Omental fat pad (tissue), 4 donors: ENCODE data around the gene TNFRSF9. TPM values are rescaled to one million over a fixed set of nuclear protein-coding genes. Genes with fewer than 3 reads are reported as not detected.
A peak's percentile ranks its signal among the peaks of the same experiment; 100 is the strongest.

Source experiments
- ATAC-seq: fragments of 150-250 bp; one replicate; pipeline ENCODE4 v1.9.1; 2016; ENCODE audit warnings: mild to moderate bottlenecking, moderate library complexity; ENCODE audit not compliant: low FRiP score
- DNase-seq: peaks from one replicate; pipeline ENCODE4 v3.0.0-alpha.2; 2019; ENCODE audit warnings: low spot score
- CTCF ChIP-seq, 3 donors: fragments of 450-650 bp; IDR thresholded peaks; one replicate each; pipeline ENCODE4 v1.5.1; 2016 to 2017; ENCODE audit warnings: antibody characterized with exemption in 3 of 3, mild to moderate bottlenecking in 3 of 3, moderate library complexity in 2 of 3
- total RNA-seq, 4 donors: library from RNA; depleted of rRNA; stranded (reverse); fragments of >200 nt; gene quantifications; one replicate each; pipeline ENCODE4 v1.1.0, GENCODE V29; 2016

The TNFRSF9 gene
- total RNA-seq, 4 donors from 2014 or later, result 0.44 to 1.1 (median 0.63) TPM

GRCh38 chr1:7983086-7983778, 42.6 kb upstream of the TNFRSF9 start:
- ATAC-seq (no peak), DNase-seq (no peak)
- TF ChIP-seq CTCF (IDR thresholded peaks at IDR 0.05), result no peak

DNA sequence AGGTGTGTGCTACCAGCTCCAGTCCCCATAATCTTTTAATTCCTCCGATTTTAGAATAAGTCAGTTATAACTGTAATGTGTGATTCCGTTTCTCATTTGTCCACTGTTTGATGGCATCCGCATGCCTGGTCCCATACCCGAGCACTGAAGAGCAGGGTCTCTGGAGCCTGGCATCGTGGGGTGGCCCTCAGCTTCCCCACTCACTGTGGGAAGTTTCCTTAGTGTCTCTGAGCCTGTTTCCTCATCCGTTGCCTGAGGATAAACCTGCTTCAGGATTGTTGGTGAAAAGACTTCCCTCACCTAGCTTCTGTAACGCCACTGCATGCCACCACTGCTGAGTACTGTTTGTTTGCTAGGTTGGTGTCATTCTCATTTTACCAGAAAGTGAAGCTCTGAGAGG, 40.3 kb upstream of the TNFRSF9 start:
- TF ChIP-seq CTCF (IDR thresholded peaks at IDR 0.05), result no peak
- DNase-seq, result no peak
- ATAC-seq, result no peak

GRCh38 chr1:7975212-7975865, 34.7 kb upstream of the TNFRSF9 start:
- peak in 2 of 3 donors; percentile 11 to 70 for TF ChIP-seq CTCF (IDR thresholded peaks at IDR 0.05)
- ATAC-seq (peak; percentile 82), DNase-seq (peak; percentile 47)

GRCh38 chr1:7973086-7973485, 32.4 kb upstream of the TNFRSF9 start:
- DNase-seq (no peak), ATAC-seq (no peak)
- no peak for TF ChIP-seq CTCF (IDR thresholded peaks at IDR 0.05)

GRCh38 chr1:7972285-7972684, 31.6 kb upstream of the TNFRSF9 start:
- no peak for TF ChIP-seq CTCF (IDR thresholded peaks at IDR 0.05)
- no peak for ATAC-seq
- no peak for DNase-seq

DNA sequence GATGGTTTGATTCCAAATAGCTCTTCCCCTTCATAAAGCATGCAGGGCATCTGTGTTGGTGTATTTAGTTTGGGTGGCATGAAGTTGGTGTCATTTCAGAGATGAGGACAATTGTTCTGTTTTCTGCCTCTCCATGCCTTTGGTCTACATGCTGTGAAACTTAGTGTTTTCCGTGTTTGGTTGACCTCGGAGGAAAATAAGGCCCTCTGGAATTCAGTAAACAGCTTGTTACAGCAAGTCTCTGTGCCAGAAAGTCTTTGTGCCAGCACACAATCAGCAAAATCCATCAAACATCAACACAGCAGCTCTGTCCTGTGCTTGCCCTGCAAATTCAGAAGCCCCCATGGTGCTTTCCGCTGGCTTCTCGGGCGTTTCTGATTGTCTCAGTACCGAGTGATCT, 30.4 kb upstream of the TNFRSF9 start:
- ATAC-seq (no peak), DNase-seq (no peak)
- no peak for TF ChIP-seq CTCF (IDR thresholded peaks at IDR 0.05)

GRCh38 chr1:7970246-7970645, 29.6 kb upstream of the TNFRSF9 start:
- TF ChIP-seq CTCF (IDR thresholded peaks at IDR 0.05), result no peak
- ATAC-seq (no peak), DNase-seq (no peak)
